Nephron (organoid): ENCODE results near the gene DOCK9.

Source experiments
- H3K27ac Mint-ChIP-seq, 3 experiments: 2 replicates each; pipeline ENCODE4 v1.8.0; 2020; ENCODE audit warnings: mixed read lengths in 3 of 3, mild to moderate bottlenecking in 2 of 3, moderate library complexity in 1 of 3
- H3K27me3 Mint-ChIP-seq: 2 replicates; pipeline ENCODE4 v1.8.0; 2021; ENCODE audit warnings: low read depth, mild to moderate bottlenecking, moderate library complexity, mixed read lengths
- H3K36me3 Mint-ChIP-seq: 2 replicates; pipeline ENCODE4 v1.8.0; 2020; ENCODE audit warnings: low read depth, mixed read lengths
- H3K4me1 Mint-ChIP-seq: 2 replicates; pipeline ENCODE4 v1.8.0; 2020; ENCODE audit warnings: mixed read lengths
- H3K4me3 Mint-ChIP-seq, 3 experiments: 2 replicates each; pipeline ENCODE4 v1.8.0; 2020; ENCODE audit warnings: mild to moderate bottlenecking in 3 of 3, mixed read lengths in 3 of 3, moderate library complexity in 2 of 3
- H3K9me3 Mint-ChIP-seq: 2 replicates; pipeline ENCODE4 v1.8.0; 2020; ENCODE audit warnings: mixed read lengths
- CTCF ChIP-seq, 3 experiments: fragments of 200-600 bp; sonication (generic); IDR thresholded peaks; one replicate each; pipeline ENCODE4 v1.5.0; 2021; ENCODE audit warnings: antibody characterized with exemption in 3 of 3; ENCODE audit not compliant: unreplicated experiment in 3 of 3

Gene DOCK9

GRCh38 chr13:98751367-98751782 is 226.5 kb downstream of the DOCK9 start:
- Mint-ChIP-seq H3K27me3 (peaks cover 78% of the 10 kb centered on the region), H3K4me3 (peak overlapping the region; percentile 73 to 80 (median 77)), H3K9me3 (peaks cover 19% of the 10 kb centered on the region), H3K27ac (no peak overlapping the region), H3K4me1 (peaks cover 4% of the 10 kb centered on the region), H3K36me3 (peaks cover 5% of the 10 kb centered on the region)
- no peak for TF ChIP-seq CTCF (IDR thresholded peaks at IDR 0.05; ENCODE audit: unreplicated experiment in 3 of 3)

GRCh38 chr13:98749501-98749900 is 228.4 kb downstream of the DOCK9 start:
- Mint-ChIP-seq H3K27me3 (peaks cover 62% of the 10 kb centered on the region), H3K9me3 (peaks cover 15% of the 10 kb centered on the region), H3K4me3 (no peak overlapping the region), H3K36me3 (peaks cover 5% of the 10 kb centered on the region), H3K27ac (no peak overlapping the region), H3K4me1 (peaks cover 4% of the 10 kb centered on the region)
- no peak for TF ChIP-seq CTCF (IDR thresholded peaks at IDR 0.05; ENCODE audit: unreplicated experiment in 3 of 3)

- no peak for TF ChIP-seq CTCF (IDR thresholded peaks at IDR 0.05; ENCODE audit: unreplicated experiment in 3 of 3)
- peaks cover 4% of the 10 kb centered on the region for H3K4me1 Mint-ChIP-seq
- H3K9me3 Mint-ChIP-seq = peaks cover 5% of the 10 kb centered on the region
- H3K36me3 Mint-ChIP-seq = no peaks in the 10 kb centered on the region
- H3K27me3 Mint-ChIP-seq = peaks cover 41% of the 10 kb centered on the region
- no peak overlapping the region for H3K4me3 Mint-ChIP-seq
- no peak overlapping the region for H3K27ac Mint-ChIP-seq
These were observed 230.9 kb downstream of the DOCK9 start for GRCh38 chr13:98746968-98747367.
